Lung (tissue), 12 donors: ENCODE measurements around the gene TNFSF13B. TPM values are rescaled to one million over a fixed set of nuclear protein-coding genes. Genes with fewer than 3 reads are reported as not detected.

Experiments used
- ATAC-seq: fragments of 200-7000 bp; cut with Tn5 transposase; one replicate; pipeline ENCODE4 v1.9.1; 2020; ENCODE audit warnings: moderate number of reproducible peaks; ENCODE audit not compliant: insufficient read depth, low FRiP score
- DNase-seq, 3 donors: peaks; one replicate each; pipeline ENCODE4 v3.0.0-alpha.2; 2013 to 2017
- H3K27ac ChIP-seq, 2 donors: one replicate each; pipeline ENCODE4 v1.5.1; 2013; ENCODE audit warnings: mild to moderate bottlenecking in 2 of 2, moderate library complexity in 2 of 2, control low read depth in 1 of 2, inconsistent platforms in 1 of 2, low read depth in 1 of 2, low read length in 1 of 2
- H3K27me3 ChIP-seq, 3 donors: one replicate each; pipeline ENCODE4 v1.5.1; 2013; ENCODE audit warnings: low read length in 2 of 3; ENCODE audit not compliant: control insufficient read depth in 3 of 3, insufficient read depth in 3 of 3
- H3K36me3 ChIP-seq, 4 donors: one replicate each; pipeline ENCODE4 v1.5.1; 2013; ENCODE audit warnings: low read length in 4 of 4, mild to moderate bottlenecking in 1 of 4, moderate library complexity in 1 of 4; ENCODE audit not compliant: control insufficient read depth in 4 of 4, insufficient read depth in 4 of 4
- H3K4me1 ChIP-seq, 5 donors: one replicate each; pipeline ENCODE4 v1.5.1; 2013; ENCODE audit warnings: low read length in 5 of 5, mild to moderate bottlenecking in 2 of 5, moderate library complexity in 1 of 5; ENCODE audit not compliant: control insufficient read depth in 5 of 5, insufficient read depth in 5 of 5
- H3K4me3 ChIP-seq: one replicate; pipeline ENCODE4 v1.5.1; 2013; ENCODE audit warnings: mild to moderate bottlenecking, control low read depth, moderate library complexity
- H3K9ac ChIP-seq, 2 donors: one replicate each; pipeline ENCODE4 v1.5.1; 2013; ENCODE audit warnings: low read length in 2 of 2, control low read depth in 1 of 2; ENCODE audit not compliant: insufficient read depth in 1 of 2
- H3K9me3 ChIP-seq, 4 donors: one replicate each; pipeline ENCODE4 v1.5.1; 2013; ENCODE audit warnings: low read length in 3 of 4, mild to moderate bottlenecking in 1 of 4, moderate library complexity in 1 of 4; ENCODE audit not compliant: control insufficient read depth in 4 of 4, insufficient read depth in 3 of 4
- WGBS, 2 donors: extraction: QIAGEN DNeasy Blood & Tissue Kit; methylation state at CpG; one replicate each; pipeline ENCODE4 v1.1.7; 2013; 5-methylcytosine and 5-hydroxymethylcytosine counted together
- polyA plus RNA-seq, 2 donors: library from polyadenylated mRNA; stranded (reverse); fragments of 200-250 nt; gene quantifications; one replicate each; pipeline ENCODE4 v1.2.1, GENCODE V29; 2013
- total RNA-seq, 2 donors: library from RNA; depleted of rRNA in 1 of 2; stranded (reverse); fragments of >200 nt in 1 of 2; gene quantifications; one replicate each; pipeline ENCODE4 v1.2.1, GENCODE V29; 2014 to 2021
- TF ChIP-seq, protein P1 (sequence below): IDR thresholded peaks from 2 replicates; pipeline ENCODE4 v1.5.1; 2012; ENCODE audit warnings: mild to moderate bottlenecking; ENCODE audit errors: control extremely low read depth, extremely low read depth
- donor health status: control.
- donor health status: control.
- donor health status: Bipolar disorder and iron deficiency.
- donor health status: healthy.
- donor health status: DM: yes; HTN: yes; CAD: no.

Gene TNFSF13B
- total and polyA plus RNA-seq, 4 donors: 6.0 to 32.9 (median 24.9) TPM

DNA sequence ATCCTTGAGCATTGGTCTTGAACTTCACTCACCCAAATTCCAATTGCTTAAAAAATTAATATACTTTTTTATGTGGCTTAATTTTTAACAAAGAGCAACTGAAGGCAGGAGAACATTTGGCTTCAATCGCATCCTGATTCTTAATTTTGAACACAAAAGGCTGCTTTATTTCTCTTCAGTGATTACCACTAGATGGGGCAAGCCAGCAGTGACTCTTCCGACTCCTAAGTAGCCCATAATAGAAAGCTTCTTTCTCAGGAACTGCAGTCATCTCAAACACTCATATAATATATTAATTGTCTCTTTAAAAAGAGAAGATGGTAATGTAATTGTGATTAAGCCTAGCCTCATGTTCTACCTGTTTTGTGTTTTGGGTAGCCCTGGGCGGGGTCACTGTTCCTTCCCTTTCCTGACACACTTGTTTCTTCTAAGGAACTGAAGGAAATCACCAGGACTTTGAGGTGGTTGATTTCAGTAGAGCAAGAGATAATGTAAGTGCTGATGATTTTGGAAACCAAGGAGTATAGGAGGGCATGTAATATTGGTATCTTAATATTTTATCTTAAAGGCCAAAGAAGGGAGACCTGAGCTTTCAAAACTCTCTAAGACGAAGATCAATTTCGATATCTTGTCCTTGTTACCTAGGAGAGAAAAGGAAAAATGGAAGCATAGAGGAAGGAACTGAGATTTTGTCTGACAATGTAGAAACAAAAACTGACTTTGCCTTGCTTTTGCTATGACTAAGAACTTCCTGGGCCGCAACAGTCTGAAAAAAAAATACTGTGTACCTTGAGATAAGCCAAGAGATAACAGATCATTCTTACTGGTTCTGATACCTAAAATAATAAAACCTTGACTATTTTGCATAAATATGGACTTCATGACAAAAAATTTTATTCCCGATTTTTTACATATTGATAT lies 73.1 kb downstream of the TNFSF13B start:
- no peak overlapping the region for H3K4me3 ChIP-seq
- TF ChIP-seq, protein P1, sequence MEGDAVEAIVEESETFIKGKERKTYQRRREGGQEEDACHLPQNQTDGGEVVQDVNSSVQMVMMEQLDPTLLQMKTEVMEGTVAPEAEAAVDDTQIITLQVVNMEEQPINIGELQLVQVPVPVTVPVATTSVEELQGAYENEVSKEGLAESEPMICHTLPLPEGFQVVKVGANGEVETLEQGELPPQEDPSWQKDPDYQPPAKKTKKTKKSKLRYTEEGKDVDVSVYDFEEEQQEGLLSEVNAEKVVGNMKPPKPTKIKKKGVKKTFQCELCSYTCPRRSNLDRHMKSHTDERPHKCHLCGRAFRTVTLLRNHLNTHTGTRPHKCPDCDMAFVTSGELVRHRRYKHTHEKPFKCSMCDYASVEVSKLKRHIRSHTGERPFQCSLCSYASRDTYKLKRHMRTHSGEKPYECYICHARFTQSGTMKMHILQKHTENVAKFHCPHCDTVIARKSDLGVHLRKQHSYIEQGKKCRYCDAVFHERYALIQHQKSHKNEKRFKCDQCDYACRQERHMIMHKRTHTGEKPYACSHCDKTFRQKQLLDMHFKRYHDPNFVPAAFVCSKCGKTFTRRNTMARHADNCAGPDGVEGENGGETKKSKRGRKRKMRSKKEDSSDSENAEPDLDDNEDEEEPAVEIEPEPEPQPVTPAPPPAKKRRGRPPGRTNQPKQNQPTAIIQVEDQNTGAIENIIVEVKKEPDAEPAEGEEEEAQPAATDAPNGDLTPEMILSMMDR: peak; percentile 8
- peaks cover 0 to 4% (median 0%) of the 10 kb centered on the region in 5 donors for H3K4me1 ChIP-seq
- H3K27ac ChIP-seq: no peak overlapping the region
- H3K9ac ChIP-seq: no peak overlapping the region
- no peaks in the 10 kb centered on the region for H3K36me3 ChIP-seq
- DNase-seq (peak in 2 of 3 donors; percentile 67 to 79), ATAC-seq (no peak)
- H3K27me3 ChIP-seq: peaks cover 0 to 5% (median 0%) of the 10 kb centered on the region in 3 donors
- WGBS, 2 donors: 45 to 51% methylated on average over 7 of the region's 7 CpGs
- H3K9me3 ChIP-seq: no peaks in the 10 kb centered on the region

DNA sequence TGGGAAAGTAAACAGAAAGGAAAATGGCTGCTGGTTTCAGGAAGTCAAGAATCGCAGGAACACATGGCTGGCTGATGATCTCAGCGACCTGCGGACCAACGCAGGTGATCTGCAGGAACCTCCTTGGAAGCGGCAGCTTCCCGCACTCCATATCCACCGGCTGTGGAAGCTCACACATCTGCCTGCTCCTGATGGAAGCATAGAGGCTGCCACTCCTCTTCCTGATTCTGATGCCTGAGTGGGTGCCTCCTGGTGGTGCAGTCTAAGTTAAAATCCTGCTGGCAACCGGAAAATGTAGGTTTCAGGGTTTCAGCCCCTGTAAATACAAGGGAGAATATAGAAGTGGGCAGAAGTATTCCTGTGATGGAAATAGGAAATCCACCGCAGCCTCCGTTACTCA lies 75.5 kb downstream of the TNFSF13B start:
- Histone ChIP-seq H3K4me3 (no peak overlapping the region), H3K27me3 (peaks cover 0 to 7% (median 0%) of the 10 kb centered on the region in 3 donors), H3K9me3 (no peaks in the 10 kb centered on the region), H3K4me1 (peaks cover 0 to 4% (median 0%) of the 10 kb centered on the region in 5 donors), H3K27ac (no peak overlapping the region), H3K36me3 (no peaks in the 10 kb centered on the region), H3K9ac (no peak overlapping the region)
- WGBS, 2 donors: 91 to 96% methylated on average over 10 of the region's 10 CpGs
- DNase-seq: no peak
- TF ChIP-seq, protein P1: no peak
- ATAC-seq: no peak

DNA sequence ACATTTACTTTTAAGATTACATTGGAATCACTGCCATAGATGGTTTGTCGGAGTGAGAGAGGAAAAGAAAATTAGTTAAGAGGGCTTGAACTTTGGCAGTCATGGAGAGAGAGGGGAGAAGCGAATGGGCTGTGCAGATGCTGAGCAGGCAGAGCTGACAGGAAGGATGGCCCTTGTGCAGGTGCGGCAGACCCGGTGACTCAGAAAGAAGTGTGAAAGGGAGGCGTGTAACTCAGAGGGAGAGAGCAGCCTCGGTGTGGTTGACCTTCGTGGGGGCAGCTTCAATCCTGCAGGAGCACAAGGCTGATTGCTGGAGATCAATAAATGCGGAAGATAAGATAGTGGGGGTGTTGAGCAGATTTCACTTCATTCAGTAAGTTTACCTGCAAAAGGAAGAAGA lies 76.9 kb downstream of the TNFSF13B start:
- no peak overlapping the region for H3K9ac ChIP-seq
- peaks cover 0 to 7% (median 0%) of the 10 kb centered on the region in 3 donors for H3K27me3 ChIP-seq
- no peak overlapping the region for H3K27ac ChIP-seq
- H3K9me3 ChIP-seq: no peaks in the 10 kb centered on the region
- ATAC-seq (no peak), DNase-seq (no peak)
- TF ChIP-seq, protein P1: no peak
- H3K4me3 ChIP-seq: no peak overlapping the region
- H3K36me3 ChIP-seq: no peaks in the 10 kb centered on the region
- H3K4me1 ChIP-seq: peaks cover 0 to 4% (median 0%) of the 10 kb centered on the region in 5 donors
- whole genome bisulfite sequencing, 2 donors: 66 to 74% methylated on average over 8 of the region's 8 CpGs
